Aorta (tissue), 5 donors: ENCODE data around the gene NAAA. TPM values are rescaled to one million over a fixed set of nuclear protein-coding genes. Genes with fewer than 3 reads are reported as not detected.

Source experiments
- ATAC-seq: fragments of 200-7000 bp; cut with Tn5 transposase; one replicate; pipeline ENCODE4 v1.9.1; 2022; ENCODE audit warnings: moderate library complexity; ENCODE audit not compliant: low FRiP score
- DNase-seq, 2 donors: peaks; one replicate each; pipeline ENCODE4 v3.0.0-alpha.2; 2020
- H3K27ac ChIP-seq, 2 donors: one replicate each; pipeline ENCODE4 v1.5.1; 2013; ENCODE audit warnings: low read length in 2 of 2, mild to moderate bottlenecking in 2 of 2, moderate library complexity in 2 of 2, control low read depth in 1 of 2, inconsistent platforms in 1 of 2, low read depth in 1 of 2
- H3K27me3 ChIP-seq, 2 donors: one replicate each; pipeline ENCODE4 v1.6.1; 2013; ENCODE audit warnings: control low read depth in 1 of 2, low read length in 1 of 2, mild to moderate bottlenecking in 1 of 2, moderate library complexity in 1 of 2; ENCODE audit not compliant: insufficient read depth in 2 of 2, control insufficient read depth in 1 of 2
- H3K36me3 ChIP-seq, 2 donors: one replicate each; pipeline ENCODE4 v1.6.1; 2013; ENCODE audit warnings: control low read depth in 1 of 2, low read length in 1 of 2, mild to moderate bottlenecking in 1 of 2; ENCODE audit not compliant: insufficient read depth in 2 of 2, control insufficient read depth in 1 of 2
- H3K4me1 ChIP-seq, 2 donors: one replicate each; pipeline ENCODE4 v1.6.1; 2013; ENCODE audit warnings: low read length in 2 of 2, control low read depth in 1 of 2, mild to moderate bottlenecking in 1 of 2, moderate library complexity in 1 of 2; ENCODE audit not compliant: insufficient read depth in 2 of 2, control insufficient read depth in 1 of 2
- H3K4me3 ChIP-seq, 2 donors: one replicate each; pipeline ENCODE4 v1.5.1; 2013; ENCODE audit warnings: low read length in 2 of 2, control low read depth in 1 of 2, mild to moderate bottlenecking in 1 of 2
- H3K9me3 ChIP-seq: one replicate; pipeline ENCODE4 v1.6.1; 2013; ENCODE audit warnings: mild to moderate bottlenecking, low read length; ENCODE audit not compliant: control insufficient read depth
- WGBS, 2 donors: extraction: QIAGEN DNeasy Blood & Tissue Kit; methylation state at CpG; one replicate each; pipeline ENCODE4 v1.1.7; 2013; 5-methylcytosine and 5-hydroxymethylcytosine counted together
- intact Hi-C, 2 donors: fragments of 100-400 bp; cut with DNase I; formaldehyde crosslinking; loops; one replicate each; pipeline versions ENCODE4 v1.14.2 to v1.15.0; 2022
- polyA plus RNA-seq, 2 donors: library from polyadenylated mRNA; stranded (reverse); fragments of 200-250 nt; gene quantifications; one replicate each; pipeline ENCODE4 v1.2.3, GENCODE V29; 2013
- total RNA-seq, 2 donors: library from RNA; stranded (reverse); fragmentation: NEBNext Ultra II Directional; extraction: Animal tissue kit (Norgen Biotek cat#: 25700); gene quantifications; one replicate each; pipeline ENCODE4 v1.2.1, GENCODE V29; 2021
- donor health status: healthy with polysubstance abuse.
- donor health status: Bipolar disorder and iron deficiency.
- donor health status: DM: no; HTN: no; CAD: no.
- donor health status: DM: no; HTN: no; CAD: no.
- donor health status: DM: yes; HTN: yes; CAD: no.

The NAAA gene
- total and polyA plus RNA-seq, 4 donors = 24.8 to 41.4 (median 26.6) TPM

GRCh38 chr4:75891611-75892010 lies 49.2 kb downstream of the NAAA start:
- H3K4me3 ChIP-seq = no peak overlapping the region
- no peaks in the 10 kb centered on the region for H3K36me3 ChIP-seq
- no peaks in the 10 kb centered on the region for H3K9me3 ChIP-seq
- intact Hi-C loops = loop anchor here in 1 of 2 donors (10.0 kb wide), 1 partner anchor 53 kb away; the partner anchor contains the start of gene NAAA
- DNase-seq (no peak), ATAC-seq (no peak)
- WGBS, 2 donors = 91 to 95% methylated on average over 14 of the region's 14 CpGs
- no peaks in the 10 kb centered on the region for H3K27me3 ChIP-seq
- no peaks in the 10 kb centered on the region for H3K4me1 ChIP-seq
- H3K27ac ChIP-seq = no peak overlapping the region

DNA sequence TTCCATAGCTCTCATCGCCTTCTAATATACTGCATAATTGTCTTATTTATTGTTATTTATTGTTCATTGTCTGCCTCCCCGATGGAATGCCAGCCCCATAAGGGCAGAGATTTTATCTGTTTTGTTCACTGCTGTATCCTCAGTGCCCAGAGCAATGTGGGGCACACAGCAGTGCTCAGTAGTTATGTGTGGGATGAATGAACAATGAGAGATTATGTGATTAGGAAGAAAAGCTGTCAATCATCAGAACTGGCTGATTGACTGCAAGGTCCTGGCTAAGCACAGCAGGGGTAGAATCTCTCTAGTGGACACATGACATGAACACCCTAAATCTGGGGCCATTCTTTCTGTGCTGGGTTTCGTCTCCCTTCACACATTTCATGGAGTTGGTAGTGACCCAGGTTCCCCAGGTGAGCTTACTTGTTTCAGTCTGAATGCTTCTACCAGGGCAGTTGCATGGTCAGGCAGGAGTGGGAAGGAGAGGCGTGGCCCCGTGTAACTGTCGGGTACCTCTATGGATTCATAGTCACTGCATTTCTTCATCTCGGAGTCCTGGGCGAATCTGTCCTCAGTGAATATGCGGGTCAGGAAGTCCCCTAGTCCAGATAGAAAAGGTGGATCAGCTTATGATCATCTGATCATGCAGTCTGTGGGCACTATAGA lies 51.1 kb downstream of the NAAA start:
- H3K9me3 ChIP-seq = no peaks in the 10 kb centered on the region
- H3K4me1 ChIP-seq = no peaks in the 10 kb centered on the region
- H3K27ac ChIP-seq = no peak overlapping the region
- H3K4me3 ChIP-seq = no peak overlapping the region
- ATAC-seq (no peak), DNase-seq (no peak)
- WGBS, 2 donors = 90 to 91% methylated on average over 9 of the region's 9 CpGs
- H3K36me3 ChIP-seq = no peaks in the 10 kb centered on the region
- intact Hi-C loops = loop anchor here in 1 of 2 donors (10.0 kb wide), 1 partner anchor 55 kb away; the partner anchor contains the start of gene NAAA
- H3K27me3 ChIP-seq = no peaks in the 10 kb centered on the region

DNA sequence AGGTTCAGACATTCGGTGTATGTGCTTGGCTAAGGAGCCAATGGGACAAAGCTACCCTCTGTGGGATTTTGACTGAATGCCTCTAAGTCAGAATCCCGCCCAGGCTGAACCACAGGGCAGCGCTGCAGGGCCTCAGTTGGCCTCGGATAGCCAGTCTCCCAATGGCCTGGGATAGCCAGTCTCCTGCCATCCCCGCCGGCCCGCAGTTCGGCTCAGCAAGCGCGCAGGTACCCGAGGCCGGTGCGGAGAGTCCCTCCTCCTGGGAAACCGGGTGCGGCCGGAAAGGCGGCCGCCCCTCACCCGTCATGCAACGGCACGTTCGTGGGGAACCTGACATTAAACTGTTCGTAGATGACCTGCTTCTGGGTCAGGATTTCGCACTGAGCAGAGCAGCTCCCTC lies 54.7 kb downstream of the NAAA start:
- Histone ChIP-seq H3K27ac (no peak overlapping the region), H3K27me3 (no peaks in the 10 kb centered on the region), H3K4me3 (no peak overlapping the region), H3K4me1 (no peaks in the 10 kb centered on the region), H3K9me3 (no peaks in the 10 kb centered on the region), H3K36me3 (no peaks in the 10 kb centered on the region)
- 57 to 69% methylated on average over 24 of the region's 24 CpGs for WGBS, 2 donors
- intact Hi-C loops = no loop called here
- no peak for ATAC-seq
- DNase-seq = no peak

GRCh38 chr4:75881476-75881875 lies 59.3 kb downstream of the NAAA start:
- H3K27ac ChIP-seq = no peak overlapping the region
- ATAC-seq = no peak
- no peak for DNase-seq
- WGBS, 2 donors = 81 to 87% methylated on average over 3 of the region's 3 CpGs
- no peaks in the 10 kb centered on the region for H3K27me3 ChIP-seq
- H3K4me1 ChIP-seq = no peaks in the 10 kb centered on the region
- intact Hi-C loops = no loop called here
- H3K9me3 ChIP-seq = no peaks in the 10 kb centered on the region
- no peaks in the 10 kb centered on the region for H3K36me3 ChIP-seq
- no peak overlapping the region for H3K4me3 ChIP-seq

- H3K9me3 ChIP-seq = no peaks in the 10 kb centered on the region
- H3K27me3 ChIP-seq = no peaks in the 10 kb centered on the region
- H3K4me3 ChIP-seq = no peak overlapping the region
- no peaks in the 10 kb centered on the region for H3K4me1 ChIP-seq
- DNase-seq (no peak), ATAC-seq (no peak)
- intact Hi-C loops = no loop called here
- 33 to 40% methylated on average over 1 of the region's 1 CpG for WGBS, 2 donors
- no peak overlapping the region for H3K27ac ChIP-seq
- H3K36me3 ChIP-seq = no peaks in the 10 kb centered on the region
Measured at GRCh38 chr4:75880278-75880677, 60.5 kb downstream of the NAAA start.

- intact Hi-C loops = no loop called here
- Histone ChIP-seq H3K9me3 (no peaks in the 10 kb centered on the region), H3K4me1 (no peaks in the 10 kb centered on the region), H3K27ac (no peak overlapping the region), H3K27me3 (no peaks in the 10 kb centered on the region), H3K36me3 (no peaks in the 10 kb centered on the region), H3K4me3 (no peak overlapping the region)
- WGBS, 2 donors = 44 to 60% methylated on average over 6 of the region's 6 CpGs
- ATAC-seq (no peak), DNase-seq (no peak)
Measured at GRCh38 chr4:75878246-75878756, 62.5 kb downstream of the NAAA start.

GRCh38 chr4:75876218-75876617 lies 64.6 kb downstream of the NAAA start:
- no peak overlapping the region for H3K4me3 ChIP-seq
- no peaks in the 10 kb centered on the region for H3K27me3 ChIP-seq
- H3K27ac ChIP-seq = no peak overlapping the region
- H3K36me3 ChIP-seq = no peaks in the 10 kb centered on the region
- 80 to 84% methylated on average over 18 of the region's 18 CpGs for WGBS, 2 donors
- ATAC-seq (no peak), DNase-seq (no peak)
- H3K9me3 ChIP-seq = no peaks in the 10 kb centered on the region
- intact Hi-C loops = no loop called here
- H3K4me1 ChIP-seq = no peaks in the 10 kb centered on the region

DNA sequence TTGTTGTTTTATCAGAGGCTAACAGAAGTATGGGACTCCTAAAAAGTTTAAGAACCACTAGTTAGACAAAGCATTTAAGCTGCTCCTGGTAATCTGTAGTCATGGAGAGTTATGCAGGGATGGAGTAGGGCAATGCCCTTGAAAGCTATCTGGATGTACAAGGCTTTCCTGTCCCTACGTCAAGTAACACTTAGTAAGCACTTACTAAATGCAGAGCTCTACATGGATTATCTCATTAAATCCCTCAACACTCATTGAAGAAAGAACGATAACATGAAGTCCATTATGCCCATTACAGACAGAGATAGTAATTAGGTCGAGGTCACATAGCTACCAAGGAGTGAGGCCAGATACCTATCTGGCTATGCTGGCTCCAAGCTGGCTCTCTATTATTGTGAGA lies 71.7 kb downstream of the NAAA start:
- no peak overlapping the region for H3K4me3 ChIP-seq
- no peaks in the 10 kb centered on the region for H3K9me3 ChIP-seq
- 61 to 62% methylated on average over 3 of the region's 3 CpGs for WGBS, 2 donors
- intact Hi-C loops = no loop called here
- no peaks in the 10 kb centered on the region for H3K36me3 ChIP-seq
- ATAC-seq = no peak
- H3K27me3 ChIP-seq = no peaks in the 10 kb centered on the region
- no peaks in the 10 kb centered on the region for H3K4me1 ChIP-seq
- H3K27ac ChIP-seq = no peak overlapping the region
- DNase-seq = no peak

- intact Hi-C loops = no loop called here
- no peaks in the 10 kb centered on the region for H3K36me3 ChIP-seq
Measured at GRCh38 chr4:75867130-75867529, 73.7 kb downstream of the NAAA start.

More at GRCh38 chr4:75867130-75867529, 73.7 kb downstream of the NAAA start:
- Histone ChIP-seq H3K4me3 (no peak overlapping the region), H3K27ac (no peak overlapping the region), H3K27me3 (no peaks in the 10 kb centered on the region), H3K4me1 (no peaks in the 10 kb centered on the region), H3K9me3 (no peaks in the 10 kb centered on the region)
- DNase-seq = no peak
- ATAC-seq = no peak
- 62 to 71% methylated on average over 3 of the region's 3 CpGs for whole genome bisulfite sequencing, 2 donors
